Astrocyte (in vitro differentiated cells and primary cell): Measurements from ENCODE around the gene SACS.

Source experiments
- EZH2 ChIP-seq: IDR thresholded peaks from 2 replicates; pipeline ENCODE4 v1.6.1; 2012; ENCODE audit warnings: mild to moderate bottlenecking, low read length, inconsistent platforms; ENCODE audit not compliant: insufficient read depth
- TF ChIP-seq, protein P1 (sequence below): IDR thresholded peaks from 2 replicates; pipeline ENCODE4 v1.5.1; 2011; ENCODE audit warnings: low read depth, mild to moderate bottlenecking, inconsistent platforms, low read length, moderate library complexity; ENCODE audit not compliant: insufficient read depth

- no peak for TF ChIP-seq EZH2
- TF ChIP-seq, protein P1, sequence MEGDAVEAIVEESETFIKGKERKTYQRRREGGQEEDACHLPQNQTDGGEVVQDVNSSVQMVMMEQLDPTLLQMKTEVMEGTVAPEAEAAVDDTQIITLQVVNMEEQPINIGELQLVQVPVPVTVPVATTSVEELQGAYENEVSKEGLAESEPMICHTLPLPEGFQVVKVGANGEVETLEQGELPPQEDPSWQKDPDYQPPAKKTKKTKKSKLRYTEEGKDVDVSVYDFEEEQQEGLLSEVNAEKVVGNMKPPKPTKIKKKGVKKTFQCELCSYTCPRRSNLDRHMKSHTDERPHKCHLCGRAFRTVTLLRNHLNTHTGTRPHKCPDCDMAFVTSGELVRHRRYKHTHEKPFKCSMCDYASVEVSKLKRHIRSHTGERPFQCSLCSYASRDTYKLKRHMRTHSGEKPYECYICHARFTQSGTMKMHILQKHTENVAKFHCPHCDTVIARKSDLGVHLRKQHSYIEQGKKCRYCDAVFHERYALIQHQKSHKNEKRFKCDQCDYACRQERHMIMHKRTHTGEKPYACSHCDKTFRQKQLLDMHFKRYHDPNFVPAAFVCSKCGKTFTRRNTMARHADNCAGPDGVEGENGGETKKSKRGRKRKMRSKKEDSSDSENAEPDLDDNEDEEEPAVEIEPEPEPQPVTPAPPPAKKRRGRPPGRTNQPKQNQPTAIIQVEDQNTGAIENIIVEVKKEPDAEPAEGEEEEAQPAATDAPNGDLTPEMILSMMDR, result no peak
Measured at GRCh38 chr13:23460309-23460708, 26.8 kb upstream of the SACS start.
